Osteoblast (primary cell): ENCODE results near the gene RFX8. TPM values are rescaled to one million over a fixed set of nuclear protein-coding genes. Genes with fewer than 3 reads are reported as not detected.

ENCODE experiments used
- DNase-seq: peaks from one replicate; pipeline ENCODE4 v3.0.0; 2011; ENCODE audit warnings: low spot score, mixed read lengths; ENCODE audit not compliant: insufficient read length; ENCODE audit errors: missing footprints
- H2AFZ ChIP-seq: 2 replicates; pipeline ENCODE4 v1.6.0; 2011; ENCODE audit warnings: mild to moderate bottlenecking, low read length
- H3K27ac ChIP-seq: 2 replicates; pipeline ENCODE4 v1.5.1; 2011; ENCODE audit warnings: mild to moderate bottlenecking, low read depth, low read length, moderate library complexity
- H3K27me3 ChIP-seq: 2 replicates; pipeline ENCODE4 v1.6.0; 2012; ENCODE audit warnings: mild to moderate bottlenecking, control low read depth, inconsistent platforms, low read length, moderate library complexity; ENCODE audit not compliant: insufficient read depth
- H3K36me3 ChIP-seq: 2 replicates; pipeline ENCODE4 v1.5.1; 2011; ENCODE audit warnings: mild to moderate bottlenecking, low read length, control low read depth, moderate library complexity; ENCODE audit not compliant: insufficient read depth
- H3K4me1 ChIP-seq: 2 replicates; pipeline ENCODE4 v1.5.1; 2011; ENCODE audit warnings: mild to moderate bottlenecking, low read length, control low read depth, moderate library complexity; ENCODE audit not compliant: insufficient read depth
- H3K4me2 ChIP-seq: 2 replicates; pipeline ENCODE4 v1.6.0; 2011; ENCODE audit warnings: mild to moderate bottlenecking, low read length; ENCODE audit not compliant: insufficient read depth
- H3K4me3 ChIP-seq: fragments of 200-600 bp; sonication (generic); 3 replicates; pipeline ENCODE4 v1.5.1; 2012; ENCODE audit warnings: mild to moderate bottlenecking, low read length, inconsistent platforms; ENCODE audit not compliant: insufficient read depth
- H3K79me2 ChIP-seq: 2 replicates; pipeline ENCODE4 v1.6.0; 2012; ENCODE audit warnings: mild to moderate bottlenecking, low read length, control low read depth, inconsistent platforms; ENCODE audit not compliant: insufficient read depth
- H3K9me3 ChIP-seq: 2 replicates; pipeline ENCODE4 v1.5.1; 2011; ENCODE audit warnings: low read depth, low read length, control low read depth
- H4K20me1 ChIP-seq: 2 replicates; pipeline ENCODE4 v1.6.0; 2012; ENCODE audit warnings: mild to moderate bottlenecking, low read length, control low read depth; ENCODE audit not compliant: insufficient read depth
- total RNA-seq: library from RNA; depleted of rRNA; stranded (reverse); fragments of >200 nt; gene quantifications from 2 replicates; pipeline ENCODE4 v1.2.3, GENCODE V29; 2012
- TF ChIP-seq, protein P1 (sequence below): IDR thresholded peaks from 2 replicates; pipeline ENCODE4 v1.5.1; 2011; ENCODE audit warnings: mild to moderate bottlenecking, low read depth, low read length, moderate library complexity; ENCODE audit errors: extremely low read depth

RFX8 gene
- total RNA-seq, 1 donor, result 7.6 TPM

DNA sequence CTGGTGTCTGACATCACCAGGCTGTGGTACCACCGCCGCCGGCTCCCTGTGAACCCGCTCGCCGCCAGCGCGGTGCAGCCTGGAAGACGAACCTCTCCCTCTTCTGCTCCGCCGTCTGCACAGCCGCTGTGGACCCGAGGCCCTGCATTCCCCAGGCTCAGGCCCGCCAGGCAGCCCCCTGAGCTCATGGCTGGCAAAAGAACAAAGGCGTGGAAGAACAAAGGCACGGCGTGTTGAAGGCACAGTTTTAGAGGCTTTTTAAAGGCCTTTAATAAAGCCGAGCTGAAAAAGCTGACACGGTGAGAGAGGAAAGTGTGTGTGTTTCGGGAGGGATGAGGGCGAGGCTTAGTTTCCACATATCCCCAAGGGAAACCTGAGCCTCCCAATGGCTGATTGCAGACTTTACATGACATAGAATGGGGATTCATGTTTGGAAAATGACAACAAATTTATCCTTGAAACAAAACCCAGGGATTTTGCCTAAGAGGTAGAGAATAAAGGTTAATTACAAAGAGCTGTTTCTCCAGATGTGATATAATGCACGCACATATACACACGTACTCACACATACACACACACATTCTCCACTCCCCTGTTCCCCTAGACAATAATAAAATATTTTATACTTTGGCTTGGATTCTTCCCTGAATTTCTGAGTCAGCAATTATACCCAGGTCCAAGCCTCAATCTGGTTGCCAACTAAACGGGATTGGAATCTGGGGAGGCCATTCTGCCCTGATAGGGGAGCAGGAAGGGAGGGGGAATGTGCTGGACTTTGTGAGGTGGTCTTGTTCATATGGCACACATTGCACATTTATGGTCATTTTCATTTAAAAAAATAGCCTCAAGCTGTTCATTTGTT, 39.7 kb downstream of the RFX8 start:
- Histone ChIP-seq H3K9me3 (no peaks in the 10 kb centered on the region), H3K27ac (peak overlapping the region; percentile 93), H3K4me3 (peak overlapping the region; percentile 5), H3K27me3 (no peaks in the 10 kb centered on the region), H4K20me1 (no peaks in the 10 kb centered on the region), H3K4me2 (peak overlapping the region; percentile 70), H3K36me3 (peaks cover 6% of the 10 kb centered on the region), H3K79me2 (peaks cover 13% of the 10 kb centered on the region), H3K4me1 (peaks cover 53% of the 10 kb centered on the region), H2AFZ (peak overlapping the region; percentile 65)
- peak; percentile 94 for DNase-seq
- TF ChIP-seq, protein P1, sequence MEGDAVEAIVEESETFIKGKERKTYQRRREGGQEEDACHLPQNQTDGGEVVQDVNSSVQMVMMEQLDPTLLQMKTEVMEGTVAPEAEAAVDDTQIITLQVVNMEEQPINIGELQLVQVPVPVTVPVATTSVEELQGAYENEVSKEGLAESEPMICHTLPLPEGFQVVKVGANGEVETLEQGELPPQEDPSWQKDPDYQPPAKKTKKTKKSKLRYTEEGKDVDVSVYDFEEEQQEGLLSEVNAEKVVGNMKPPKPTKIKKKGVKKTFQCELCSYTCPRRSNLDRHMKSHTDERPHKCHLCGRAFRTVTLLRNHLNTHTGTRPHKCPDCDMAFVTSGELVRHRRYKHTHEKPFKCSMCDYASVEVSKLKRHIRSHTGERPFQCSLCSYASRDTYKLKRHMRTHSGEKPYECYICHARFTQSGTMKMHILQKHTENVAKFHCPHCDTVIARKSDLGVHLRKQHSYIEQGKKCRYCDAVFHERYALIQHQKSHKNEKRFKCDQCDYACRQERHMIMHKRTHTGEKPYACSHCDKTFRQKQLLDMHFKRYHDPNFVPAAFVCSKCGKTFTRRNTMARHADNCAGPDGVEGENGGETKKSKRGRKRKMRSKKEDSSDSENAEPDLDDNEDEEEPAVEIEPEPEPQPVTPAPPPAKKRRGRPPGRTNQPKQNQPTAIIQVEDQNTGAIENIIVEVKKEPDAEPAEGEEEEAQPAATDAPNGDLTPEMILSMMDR, result no peak

DNA sequence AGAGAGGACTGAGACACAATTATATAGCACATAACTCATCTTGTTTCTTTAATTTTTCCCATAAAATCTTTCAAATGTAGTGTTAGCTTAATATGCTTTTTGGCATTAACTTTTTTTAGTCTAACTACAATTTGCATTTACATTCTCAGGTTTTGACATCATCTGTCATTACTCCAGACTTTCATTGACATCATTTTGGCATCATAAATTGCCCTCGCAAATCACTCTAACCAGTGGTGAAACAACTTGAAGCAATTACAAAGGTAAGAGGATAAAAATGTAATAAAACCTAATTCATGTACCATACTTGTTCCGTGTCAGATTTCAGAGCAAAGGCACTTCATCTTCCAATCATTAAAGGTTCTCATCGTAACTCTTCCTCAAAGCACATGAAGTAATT, 41.4 kb downstream of the RFX8 start:
- no peaks in the 10 kb centered on the region for H3K9me3 ChIP-seq
- no peak for DNase-seq
- no peak overlapping the region for H2AFZ ChIP-seq
- H3K79me2 ChIP-seq, result peaks cover 10% of the 10 kb centered on the region
- TF ChIP-seq, protein P1, result no peak
- peaks cover 9% of the 10 kb centered on the region for H3K36me3 ChIP-seq
- H3K27me3 ChIP-seq, result no peaks in the 10 kb centered on the region
- peak overlapping the region; percentile 93 for H3K27ac ChIP-seq
- no peaks in the 10 kb centered on the region for H4K20me1 ChIP-seq
- no peak overlapping the region for H3K4me3 ChIP-seq
- H3K4me2 ChIP-seq, result no peak overlapping the region
- H3K4me1 ChIP-seq, result peaks cover 51% of the 10 kb centered on the region

DNA sequence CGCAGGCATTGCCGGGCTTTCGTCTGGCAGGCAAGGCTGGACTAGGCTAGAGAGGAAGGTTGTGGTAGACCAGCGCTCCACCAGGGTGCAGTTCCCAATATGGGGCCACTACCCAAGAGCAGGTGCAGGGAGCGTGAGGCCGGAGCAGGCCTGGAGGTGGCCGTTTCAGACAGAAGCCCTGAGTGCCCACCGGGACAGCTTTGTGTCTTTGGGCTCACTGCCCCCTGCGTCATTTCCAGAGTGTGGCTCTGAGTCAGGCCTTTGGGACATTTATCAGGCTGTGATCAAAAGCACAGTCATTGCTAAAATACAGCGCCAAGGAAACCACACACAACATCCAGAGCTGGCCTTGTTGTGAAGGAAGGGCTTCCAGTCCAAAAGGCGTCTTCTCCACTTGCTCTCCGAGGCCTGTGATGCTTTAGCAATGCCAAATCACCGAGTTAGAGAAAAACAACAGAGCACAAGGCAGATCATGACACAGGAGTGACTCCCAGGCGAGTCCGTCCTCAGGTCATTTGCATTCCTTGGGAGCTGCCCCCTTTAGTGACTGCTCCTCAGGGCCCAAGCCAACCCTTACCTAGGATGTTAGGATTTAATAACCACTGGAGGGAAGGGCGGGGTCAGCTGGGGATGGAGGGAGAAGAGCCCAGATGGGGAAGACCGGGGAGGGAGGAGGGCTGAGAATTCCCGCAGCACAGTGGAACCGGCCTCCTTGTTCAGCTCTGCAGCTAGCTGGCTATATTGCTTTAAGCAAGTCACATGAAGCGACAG, 42.3 kb downstream of the RFX8 start:
- TF ChIP-seq, protein P1, result no peak
- H3K27ac ChIP-seq, result peak overlapping the region; percentile 93
- H3K9me3 ChIP-seq, result no peaks in the 10 kb centered on the region
- H3K4me1 ChIP-seq, result peaks cover 51% of the 10 kb centered on the region
- peak overlapping the region; percentile 15 for H3K4me2 ChIP-seq
- H3K27me3 ChIP-seq, result no peaks in the 10 kb centered on the region
- peak; percentile 77 for DNase-seq
- peak overlapping the region; percentile 88 for H2AFZ ChIP-seq
- H3K36me3 ChIP-seq, result peaks cover 9% of the 10 kb centered on the region
- H4K20me1 ChIP-seq, result no peaks in the 10 kb centered on the region
- peaks cover 7% of the 10 kb centered on the region for H3K79me2 ChIP-seq
- H3K4me3 ChIP-seq, result no peak overlapping the region

DNA sequence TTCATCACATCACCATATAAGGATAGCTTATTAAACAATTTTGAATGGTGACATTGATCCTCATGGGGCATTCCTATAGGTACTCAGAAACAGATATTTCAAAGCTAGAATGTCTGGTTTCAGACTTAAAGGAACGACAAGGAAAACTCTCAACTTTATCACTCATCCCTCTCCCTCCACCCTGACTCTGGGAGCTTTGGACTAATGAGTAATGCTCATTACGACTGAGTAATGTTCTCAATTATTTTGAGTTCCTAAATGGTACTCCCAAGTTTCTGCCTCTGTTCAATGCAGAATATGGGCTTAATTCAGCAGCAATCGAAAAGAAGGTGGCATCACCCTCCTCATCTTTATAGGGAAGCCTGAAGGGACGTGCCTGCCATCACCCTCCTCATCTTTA, 43.4 kb downstream of the RFX8 start:
- DNase-seq, result no peak
- Histone ChIP-seq H3K79me2 (peaks cover 9% of the 10 kb centered on the region), H4K20me1 (no peaks in the 10 kb centered on the region), H2AFZ (no peak overlapping the region), H3K27me3 (no peaks in the 10 kb centered on the region), H3K9me3 (no peaks in the 10 kb centered on the region), H3K27ac (peak overlapping the region; percentile 93), H3K4me2 (peak overlapping the region; percentile 1), H3K4me3 (no peak overlapping the region), H3K4me1 (peaks cover 51% of the 10 kb centered on the region), H3K36me3 (peaks cover 13% of the 10 kb centered on the region)
- TF ChIP-seq, protein P1, result no peak
